Astrocyte (in vitro differentiated cells and primary cell): Measurements from ENCODE around the gene DUSP16. TPM values are rescaled to one million over a fixed set of nuclear protein-coding genes. Genes with fewer than 3 reads are reported as not detected.
"Not testable (repeated sequence)": the region's sequence is repeated elsewhere in the genome, so short reads cannot be mapped to it uniquely, and the experiment has no call there.

Source experiments
- DNase-seq: peaks from one replicate; pipeline ENCODE4 v3.0.0-alpha.2; 2010; ENCODE audit warnings: low read depth
- FAIRE-seq: peaks from 2 replicates; lab custom pipeline; 2011; peaks lifted over from hg19 to GRCh38; lab: Jason Lieb, UNC
- H2AFZ ChIP-seq: 2 replicates; pipeline ENCODE4 v1.6.0; 2012; ENCODE audit warnings: low read depth, low read length, inconsistent platforms
- H3K27ac ChIP-seq: 2 replicates; pipeline ENCODE4 v1.5.1; 2011; ENCODE audit warnings: low read depth, low read length, inconsistent platforms
- H3K27me3 ChIP-seq: 2 replicates; pipeline ENCODE4 v1.6.0; 2011; ENCODE audit warnings: low read length, inconsistent platforms; ENCODE audit not compliant: insufficient read depth
- H3K36me3 ChIP-seq: 2 replicates; pipeline ENCODE4 v1.5.1; 2011; ENCODE audit warnings: low read length, inconsistent platforms; ENCODE audit not compliant: insufficient read depth
- H3K4me1 ChIP-seq: 2 replicates; pipeline ENCODE4 v1.5.1; 2011; ENCODE audit warnings: low read length, inconsistent platforms; ENCODE audit not compliant: insufficient read depth
- H3K4me2 ChIP-seq: 2 replicates; pipeline ENCODE4 v1.6.0; 2012; ENCODE audit warnings: low read length, inconsistent platforms
- H3K4me3 ChIP-seq: 2 replicates; pipeline ENCODE4 v1.5.1; 2011; ENCODE audit warnings: low read depth, mild to moderate bottlenecking, low read length, inconsistent platforms; ENCODE audit not compliant: insufficient read depth
- H3K79me2 ChIP-seq: 2 replicates; pipeline ENCODE4 v1.6.0; 2012; ENCODE audit warnings: mild to moderate bottlenecking, low read length, inconsistent platforms; ENCODE audit not compliant: insufficient read depth
- H3K9ac ChIP-seq: 2 replicates; pipeline ENCODE4 v1.6.0; 2012; ENCODE audit warnings: mild to moderate bottlenecking, low read length, inconsistent platforms
- H3K9me3 ChIP-seq: 2 replicates; pipeline ENCODE4 v1.5.1; 2012; ENCODE audit warnings: low read depth, mild to moderate bottlenecking, low read length, inconsistent platforms; ENCODE audit not compliant: insufficient read depth
- H4K20me1 ChIP-seq: 2 replicates; pipeline ENCODE4 v1.6.0; 2012; ENCODE audit warnings: low read length, inconsistent platforms; ENCODE audit not compliant: insufficient read depth
- H3K27ac Mint-ChIP-seq: one replicate; pipeline ENCODE4 v1.8.0; 2021; ENCODE audit warnings: mild to moderate bottlenecking, mixed read lengths; ENCODE audit not compliant: unreplicated experiment
- H3K27me3 Mint-ChIP-seq: one replicate; pipeline ENCODE4 v1.8.0; 2021; ENCODE audit warnings: low read depth, mixed read lengths; ENCODE audit not compliant: unreplicated experiment
- H3K36me3 Mint-ChIP-seq: one replicate; pipeline ENCODE4 v1.8.0; 2021; ENCODE audit warnings: low read depth, mixed read lengths; ENCODE audit not compliant: unreplicated experiment
- H3K4me1 Mint-ChIP-seq: one replicate; pipeline ENCODE4 v1.8.0; 2021; ENCODE audit warnings: low read depth, mixed read lengths; ENCODE audit not compliant: unreplicated experiment
- H3K4me3 Mint-ChIP-seq: one replicate; pipeline ENCODE4 v1.8.0; 2021; ENCODE audit warnings: mild to moderate bottlenecking, moderate library complexity, mixed read lengths; ENCODE audit not compliant: unreplicated experiment
- H3K9me3 Mint-ChIP-seq: one replicate; pipeline ENCODE4 v1.8.0; 2021; ENCODE audit warnings: mild to moderate bottlenecking, mixed read lengths; ENCODE audit not compliant: unreplicated experiment
- CTCF ChIP-seq: IDR thresholded peaks from 2 replicates; pipeline ENCODE4 v1.5.1; 2011; ENCODE audit warnings: low read depth, mild to moderate bottlenecking, inconsistent platforms, low read length, moderate library complexity; ENCODE audit not compliant: insufficient read depth
- EZH2 ChIP-seq: IDR thresholded peaks from 2 replicates; pipeline ENCODE4 v1.6.1; 2012; ENCODE audit warnings: mild to moderate bottlenecking, low read length, inconsistent platforms; ENCODE audit not compliant: insufficient read depth
- total RNA-seq: library from RNA; stranded (reverse); gene quantifications from 2 replicates; pipeline ENCODE4 v1.2.1, GENCODE V29; 2021

Gene DUSP16
- total RNA-seq, 1 donor from 2014 or later, result 24.2 TPM

GRCh38 chr12:12582895-12583303 is 20.2 kb upstream of the DUSP16 start:
- no peaks in the 10 kb centered on the region for H4K20me1 ChIP-seq
- H3K27me3 ChIP-seq, result no peaks in the 10 kb centered on the region
- H3K36me3 Mint-ChIP-seq, result no peaks in the 10 kb centered on the region
- TF ChIP-seq CTCF (no peak), EZH2 (no peak)
- H3K4me3 Mint-ChIP-seq, result no peak overlapping the region
- H2AFZ ChIP-seq, result no peak overlapping the region
- peaks cover 11% of the 10 kb centered on the region for H3K27me3 Mint-ChIP-seq
- no peaks in the 10 kb centered on the region for H3K4me1 Mint-ChIP-seq
- H3K4me3 ChIP-seq, result no peak overlapping the region
- H3K9ac ChIP-seq, result no peak overlapping the region
- DNase-seq, result peak; percentile 33
- no peaks in the 10 kb centered on the region for H3K79me2 ChIP-seq
- FAIRE-seq, result no peak
- H3K4me2 ChIP-seq, result no peak overlapping the region
- no peaks in the 10 kb centered on the region for H3K4me1 ChIP-seq
- H3K36me3 ChIP-seq, result no peaks in the 10 kb centered on the region
- no peak overlapping the region for H3K27ac ChIP-seq
- peaks cover 2% of the 10 kb centered on the region for H3K9me3 Mint-ChIP-seq
- H3K9me3 ChIP-seq, result no peaks in the 10 kb centered on the region
- H3K27ac Mint-ChIP-seq, result no peak overlapping the region

GRCh38 chr12:12582193-12582881 is 19.7 kb upstream of the DUSP16 start:
- Mint-ChIP-seq H3K9me3 (peaks cover 2% of the 10 kb centered on the region), H3K27ac (no peak overlapping the region), H3K27me3 (peaks cover 11% of the 10 kb centered on the region), H3K4me1 (no peaks in the 10 kb centered on the region), H3K4me3 (no peak overlapping the region), H3K36me3 (no peaks in the 10 kb centered on the region)
- no peak for DNase-seq
- Histone ChIP-seq H3K4me3 (no peak overlapping the region), H3K36me3 (no peaks in the 10 kb centered on the region), H4K20me1 (no peaks in the 10 kb centered on the region), H2AFZ (no peak overlapping the region), H3K4me2 (no peak overlapping the region), H3K4me1 (no peaks in the 10 kb centered on the region), H3K9ac (no peak overlapping the region), H3K27me3 (no peaks in the 10 kb centered on the region), H3K9me3 (no peaks in the 10 kb centered on the region), H3K27ac (no peak overlapping the region), H3K79me2 (no peaks in the 10 kb centered on the region)
- FAIRE-seq, result no peak
- TF ChIP-seq EZH2 (no peak), CTCF (no peak)

- H3K27ac Mint-ChIP-seq, H3K27ac ChIP-seq, H3K9ac ChIP-seq, H3K27me3 Mint-ChIP-seq, H3K27me3 ChIP-seq, H3K79me2 ChIP-seq, H3K36me3 Mint-ChIP-seq, H3K9me3 ChIP-seq, H3K4me2 ChIP-seq, FAIRE-seq, H3K9me3 Mint-ChIP-seq, H3K4me3 Mint-ChIP-seq, H3K4me1 ChIP-seq, H3K36me3 ChIP-seq, DNase-seq, H4K20me1 ChIP-seq, H3K4me1 Mint-ChIP-seq, H3K4me3 ChIP-seq, H2AFZ ChIP-seq: not testable (repeated sequence)
Measured at GRCh38 chr12:12580716-12581115, 18.1 kb upstream of the DUSP16 start.
